Testis (tissue), 3 donors: ENCODE measurements around the gene SHISA4. TPM values are rescaled to one million over a fixed set of nuclear protein-coding genes. Genes with fewer than 3 reads are reported as not detected.

ENCODE experiments used
- DNase-seq: peaks from one replicate; pipeline ENCODE4 v3.0.0-alpha.2; 2019
- H3K27ac ChIP-seq, 2 donors: fragments of 200-600 bp; sonication (generic); one replicate each; pipeline ENCODE4 v1.5.1; 2019
- H3K27me3 ChIP-seq: fragments of 200-600 bp; sonication (generic); one replicate; pipeline ENCODE4 v1.5.1; 2019
- H3K36me3 ChIP-seq: fragments of 200-600 bp; sonication (generic); one replicate; pipeline ENCODE4 v1.5.1; 2017; ENCODE audit warnings: low read depth; ENCODE audit errors: missing control alignments
- H3K4me1 ChIP-seq: fragments of 200-600 bp; sonication (generic); one replicate; pipeline ENCODE4 v1.5.1; 2019
- H3K4me3 ChIP-seq, 2 donors: fragments of 200-600 bp; sonication (generic); one replicate each; pipeline ENCODE4 v1.5.1; 2017 to 2019
- H3K9me3 ChIP-seq: fragments of 200-600 bp; sonication (generic); one replicate; pipeline ENCODE4 v1.5.1; 2017
- CTCF ChIP-seq, 3 experiments: fragments of 450-650 bp in 2 of 3; fragments of 200-600 bp in 1 of 3; sonication (generic) in 1 of 3; IDR thresholded peaks; one replicate each; pipeline ENCODE4 v1.5.1; 2016 to 2019; ENCODE audit warnings: antibody characterized with exemption in 3 of 3, mild to moderate bottlenecking in 2 of 3, moderate library complexity in 1 of 3
- POLR2A ChIP-seq: fragments of 450-650 bp; IDR thresholded peaks from one replicate; pipeline ENCODE4 v1.6.1; 2017; ENCODE audit warnings: antibody characterized with exemption, mild to moderate bottlenecking, moderate library complexity
- WGBS, 2 donors: methylation state at CpG; one replicate each; pipeline ENCODE4 v1.1.5; 2018; 5-methylcytosine and 5-hydroxymethylcytosine counted together
- intact Hi-C: fragments of 100-400 bp; cut with DNase I; formaldehyde crosslinking; loops from one replicate; pipeline ENCODE4 v1.15.1; 2023; ENCODE audit warnings: low total_unique reads
- polyA plus RNA-seq: library from polyadenylated mRNA; stranded (reverse); fragments of 350-450 nt; fragmentation: Illumina TruSeq; extraction: RNeasy Lipid Tissue Mini Kit (QIAGEN cat#74804); gene quantifications from one replicate; pipeline ENCODE4 v1.2.3, GENCODE V29; 2014; ENCODE audit warnings: low read depth, low replicate concordance; ENCODE audit not compliant: insufficient read depth
- total RNA-seq, 2 donors: library from RNA; depleted of rRNA; stranded (reverse); fragments of >200 nt; gene quantifications; one replicate each; pipeline ENCODE4 v1.2.3, GENCODE V29; 2016

The SHISA4 gene
- total and polyA plus RNA-seq, 3 donors from 2014 or later: 32.6 to 48.0 (median 45.5) TPM

- H3K27me3 ChIP-seq: no peaks in the 10 kb centered on the region
- H3K9me3 ChIP-seq: no peaks in the 10 kb centered on the region
- no peak overlapping the region for H3K4me3 ChIP-seq
- H3K4me1 ChIP-seq: peaks cover 55% of the 10 kb centered on the region
- TF ChIP-seq CTCF (IDR thresholded peaks at IDR 0.05) (no peak), POLR2A (no peak)
- peak overlapping the region; percentile 88 to 91 for H3K27ac ChIP-seq
- DNase-seq: no peak
- WGBS, 2 donors: 52 to 55% methylated on average over 5 to 6 of the region's 6 CpGs
- intact Hi-C loops: no loop called here
- no peaks in the 10 kb centered on the region for H3K36me3 ChIP-seq
Measured at GRCh38 chr1:201905234-201905890, 16.7 kb downstream of the SHISA4 start.

- intact Hi-C loops: no loop called here
- Histone ChIP-seq H3K4me1 (peaks cover 55% of the 10 kb centered on the region), H3K36me3 (no peaks in the 10 kb centered on the region), H3K9me3 (no peaks in the 10 kb centered on the region), H3K4me3 (no peak overlapping the region), H3K27me3 (no peaks in the 10 kb centered on the region), H3K27ac (peak overlapping the region; percentile 88 to 91)
- TF ChIP-seq CTCF (IDR thresholded peaks at IDR 0.05): no peak
- 50 to 59% methylated on average over 3 of the region's 3 CpGs for WGBS, 2 donors
- no peak for DNase-seq
Measured at GRCh38 chr1:201906336-201906735, 17.6 kb downstream of the SHISA4 start.

- TF ChIP-seq POLR2A: no peak
- H3K9me3 ChIP-seq: no peaks in the 10 kb centered on the region
- H3K27me3 ChIP-seq: no peaks in the 10 kb centered on the region
- intact Hi-C loops: no loop called here
- no peak overlapping the region for H3K4me3 ChIP-seq
- 80 to 87% methylated on average over 1 to 6 of the region's 6 CpGs for WGBS, 2 donors
- H3K36me3 ChIP-seq: no peaks in the 10 kb centered on the region
- peaks cover 56% of the 10 kb centered on the region for H3K4me1 ChIP-seq
- H3K27ac ChIP-seq: peak overlapping the region; percentile 9 to 91
- no peak for DNase-seq
Measured at GRCh38 chr1:201907621-201908020, 18.9 kb downstream of the SHISA4 start.

- Histone ChIP-seq H3K27me3 (no peaks in the 10 kb centered on the region), H3K4me3 (no peak overlapping the region), H3K36me3 (no peaks in the 10 kb centered on the region), H3K27ac (peak overlapping the region; percentile 27 to 81), H3K4me1 (peaks cover 48% of the 10 kb centered on the region), H3K9me3 (no peaks in the 10 kb centered on the region)
- intact Hi-C loops: no loop called here
- no peak for TF ChIP-seq POLR2A
- no peak for TF ChIP-seq CTCF (IDR thresholded peaks at IDR 0.05)
- DNase-seq: no peak
- WGBS, 2 donors: 76 to 82% methylated on average over 4 of the region's 4 CpGs
Measured at GRCh38 chr1:201911826-201912571, 23.3 kb downstream of the SHISA4 start.

- TF ChIP-seq POLR2A: no peak
- TF ChIP-seq CTCF (IDR thresholded peaks at IDR 0.05): no peak
- Histone ChIP-seq H3K27me3 (no peaks in the 10 kb centered on the region), H3K4me3 (no peak overlapping the region), H3K4me1 (peaks cover 57% of the 10 kb centered on the region), H3K36me3 (no peaks in the 10 kb centered on the region), H3K27ac (peak overlapping the region; percentile 27 to 81), H3K9me3 (no peaks in the 10 kb centered on the region)
- intact Hi-C loops: no loop called here
- DNase-seq: peak; percentile 50
- 56 to 77% methylated on average over 5 of the region's 5 CpGs for WGBS, 2 donors
Measured at GRCh38 chr1:201912832-201913231, 24.1 kb downstream of the SHISA4 start.
